RWPE1 (cell line): ENCODE results near the gene ARL15.

Experiments used
- CTCF ChIA-PET: fragments of 350-600 bp; sonication (Branson Sonifier 250); formaldehyde crosslinking; extraction: SDS; loops from one replicate; lab custom pipeline; 2021; lab: Yijun Ruan, JAX
- POLR2A ChIA-PET: fragments of 400-600 bp; formaldehyde crosslinking; extraction: SDS; loops from one replicate; lab custom pipeline; 2020; ENCODE audit warnings: antibody characterized with exemption; ENCODE audit not compliant: low non-redundant PET; lab: Yijun Ruan, JAX
- DNase-seq: peaks from one replicate; pipeline ENCODE4 v3.0.0; 2012; ENCODE audit warnings: low spot score
- H3K27ac ChIP-seq: fragments of 450-650 bp; 2 replicates; pipeline ENCODE4 v1.5.1; 2017
- CTCF ChIP-seq: fragments of 450-650 bp; conservative IDR thresholded peaks from 2 replicates; pipeline ENCODE4 v1.5.1; 2017; ENCODE audit warnings: low read depth, mild to moderate bottlenecking

ARL15 gene

GRCh38 chr5:54282876-54283275 lies 27.5 kb downstream of the ARL15 start:
- TF ChIP-seq CTCF: no peak
- no peak for DNase-seq
- ChIA-PET POLR2A (no interaction called here), CTCF (no interaction called here)
- no peak overlapping the region for H3K27ac ChIP-seq

- no peak for DNase-seq
- ChIA-PET CTCF (no interaction called here), POLR2A (no interaction called here)
- TF ChIP-seq CTCF: no peak
- no peak overlapping the region for H3K27ac ChIP-seq
These were observed 28.2 kb downstream of the ARL15 start for GRCh38 chr5:54281960-54282692.

GRCh38 chr5:54279960-54280359 lies 30.4 kb downstream of the ARL15 start:
- no peak overlapping the region for H3K27ac ChIP-seq
- no peak for DNase-seq
- CTCF ChIA-PET: no interaction called here
- POLR2A ChIA-PET: no interaction called here
- TF ChIP-seq CTCF: no peak

GRCh38 chr5:54278979-54279717 lies 31.2 kb downstream of the ARL15 start:
- ChIA-PET POLR2A (no interaction called here), CTCF (interaction anchor here (0.6 kb wide), 1 partner anchor 210 kb away, joined by 3 read pairs; no protein-coding TSS in a partner anchor)
- H3K27ac ChIP-seq: no peak overlapping the region
- no peak for DNase-seq
- no peak for TF ChIP-seq CTCF

GRCh38 chr5:54278036-54278830 lies 32.1 kb downstream of the ARL15 start:
- DNase-seq: no peak
- ChIA-PET POLR2A (no interaction called here), CTCF (no interaction called here)
- no peak for TF ChIP-seq CTCF
- H3K27ac ChIP-seq: no peak overlapping the region

- DNase-seq: no peak
- no peak overlapping the region for H3K27ac ChIP-seq
- no peak for TF ChIP-seq CTCF
- ChIA-PET POLR2A (no interaction called here), CTCF (no interaction called here)
These were observed 34.3 kb downstream of the ARL15 start for GRCh38 chr5:54276048-54276447.
